ENCODE results near the gene TMEM178B.
"Not testable (repeated sequence)": the region's sequence is repeated elsewhere in the genome, so short reads cannot be mapped to it uniquely, and the experiment has no call there.

Gene TMEM178B

GRCh38 chr7:141317033-141317585 is 243.2 kb downstream of the TMEM178B start:
- no peak for DNase-seq

GRCh38 chr7:141320287-141320686 is 246.4 kb downstream of the TMEM178B start:
- no peak for DNase-seq

GRCh38 chr7:141322383-141322782 is 248.5 kb downstream of the TMEM178B start:
- no peak for DNase-seq

GRCh38 chr7:141323826-141324225 is 250.0 kb downstream of the TMEM178B start:
- DNase-seq = no peak

GRCh38 chr7:141324870-141325269 is 251.0 kb downstream of the TMEM178B start:
- no peak for DNase-seq

- DNase-seq = no peak
Measured at GRCh38 chr7:141325275-141325674, 251.4 kb downstream of the TMEM178B start.

GRCh38 chr7:141328290-141328689 is 254.4 kb downstream of the TMEM178B start:
- DNase-seq = no peak

GRCh38 chr7:141330285-141330684 is 256.4 kb downstream of the TMEM178B start:
- not testable (repeated sequence) for DNase-seq

GRCh38 chr7:141333459-141333858 is 259.6 kb downstream of the TMEM178B start:
- DNase-seq = no peak

GRCh38 chr7:141335164-141335563 is 261.3 kb downstream of the TMEM178B start:
- no peak for DNase-seq

GRCh38 chr7:141339603-141340002 is 265.7 kb downstream of the TMEM178B start:
- no peak for DNase-seq

- DNase-seq = no peak
Measured at GRCh38 chr7:141340991-141341390, 267.1 kb downstream of the TMEM178B start.

GRCh38 chr7:141342621-141343408 is 269.0 kb downstream of the TMEM178B start:
- no peak for DNase-seq

- no peak for DNase-seq
Measured at GRCh38 chr7:141344153-141344935, 270.5 kb downstream of the TMEM178B start.

- DNase-seq = no peak
Measured at GRCh38 chr7:141348728-141349127, 274.9 kb downstream of the TMEM178B start.

GRCh38 chr7:141349338-141349737 is 275.5 kb downstream of the TMEM178B start:
- no peak for DNase-seq

GRCh38 chr7:141349804-141350203 is 275.9 kb downstream of the TMEM178B start:
- DNase-seq = no peak

GRCh38 chr7:141351175-141351574 is 277.3 kb downstream of the TMEM178B start:
- no peak for DNase-seq

- DNase-seq = no peak
Measured at GRCh38 chr7:141352955-141353354, 279.1 kb downstream of the TMEM178B start.

GRCh38 chr7:141354251-141354650 is 280.4 kb downstream of the TMEM178B start:
- no peak for DNase-seq

- no peak for DNase-seq
Measured at GRCh38 chr7:141355032-141355431, 281.2 kb downstream of the TMEM178B start.

GRCh38 chr7:141356161-141356560 is 282.3 kb downstream of the TMEM178B start:
- no peak for DNase-seq

GRCh38 chr7:141358386-141358785 is 284.5 kb downstream of the TMEM178B start:
- no peak for DNase-seq

- no peak for DNase-seq
Measured at GRCh38 chr7:141359262-141359661, 285.4 kb downstream of the TMEM178B start.
